SKM-1 (cell line): Measurements from ENCODE around the gene FGFR2.

Experiments used
- DNase-seq: peaks from one replicate; lab custom pipeline; 2025; ENCODE audit not compliant: unreplicated experiment; lab: John Stamatoyannopoulos, UW

FGFR2 gene

GRCh38 chr10:121459622-121460453 is 138.4 kb downstream of the FGFR2 start:
- no peak for DNase-seq

DNA sequence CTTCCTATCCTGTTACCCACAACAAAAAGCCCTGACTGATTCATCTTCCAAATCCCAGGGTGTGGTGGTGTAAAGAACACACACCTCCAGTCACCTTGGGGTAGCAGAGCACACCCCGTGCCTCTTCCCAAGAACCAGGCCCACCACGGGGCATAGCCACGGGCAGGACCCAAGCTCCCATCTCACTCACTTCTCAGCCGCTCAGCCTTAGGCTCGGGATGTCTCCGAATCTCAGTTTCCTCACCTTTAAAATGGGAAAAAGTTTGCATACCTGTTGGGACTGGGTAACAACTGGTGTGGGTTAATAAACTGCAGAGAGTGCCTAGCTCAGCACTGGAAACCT is 139.0 kb downstream of the FGFR2 start:
- no peak for DNase-seq

GRCh38 chr10:121457729-121458128 is 140.5 kb downstream of the FGFR2 start:
- DNase-seq = no peak

GRCh38 chr10:121455377-121455776 is 142.9 kb downstream of the FGFR2 start:
- DNase-seq = no peak

DNA sequence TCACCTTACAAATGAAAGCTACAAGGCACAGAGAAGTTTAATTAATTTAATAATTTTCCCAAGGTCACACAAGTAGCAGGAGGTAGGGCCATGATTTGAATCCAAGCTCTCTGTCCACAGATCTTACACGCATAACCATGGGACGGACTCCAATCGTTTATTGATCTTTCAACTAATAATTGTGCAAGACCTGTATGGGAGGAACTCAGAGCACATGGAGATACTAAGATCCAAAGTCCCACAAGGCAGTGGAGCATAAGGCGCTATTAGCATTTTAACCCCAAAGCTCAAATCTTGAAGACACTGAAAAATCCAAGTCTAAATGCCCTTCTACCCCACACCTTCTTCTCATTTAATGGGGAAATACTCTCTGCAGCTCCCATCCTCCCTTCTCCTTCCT is 143.5 kb downstream of the FGFR2 start:
- no peak for DNase-seq

- no peak for DNase-seq
Measured at GRCh38 chr10:121453160-121453559, 145.1 kb downstream of the FGFR2 start.

GRCh38 chr10:121452581-121452980 is 145.7 kb downstream of the FGFR2 start:
- DNase-seq = no peak

- DNase-seq = no peak
Measured at GRCh38 chr10:121450247-121450646, 148.0 kb downstream of the FGFR2 start.

GRCh38 chr10:121449482-121449924 is 148.7 kb downstream of the FGFR2 start:
- DNase-seq = no peak

GRCh38 chr10:121448766-121449421 is 149.3 kb downstream of the FGFR2 start:
- no peak for DNase-seq

DNA sequence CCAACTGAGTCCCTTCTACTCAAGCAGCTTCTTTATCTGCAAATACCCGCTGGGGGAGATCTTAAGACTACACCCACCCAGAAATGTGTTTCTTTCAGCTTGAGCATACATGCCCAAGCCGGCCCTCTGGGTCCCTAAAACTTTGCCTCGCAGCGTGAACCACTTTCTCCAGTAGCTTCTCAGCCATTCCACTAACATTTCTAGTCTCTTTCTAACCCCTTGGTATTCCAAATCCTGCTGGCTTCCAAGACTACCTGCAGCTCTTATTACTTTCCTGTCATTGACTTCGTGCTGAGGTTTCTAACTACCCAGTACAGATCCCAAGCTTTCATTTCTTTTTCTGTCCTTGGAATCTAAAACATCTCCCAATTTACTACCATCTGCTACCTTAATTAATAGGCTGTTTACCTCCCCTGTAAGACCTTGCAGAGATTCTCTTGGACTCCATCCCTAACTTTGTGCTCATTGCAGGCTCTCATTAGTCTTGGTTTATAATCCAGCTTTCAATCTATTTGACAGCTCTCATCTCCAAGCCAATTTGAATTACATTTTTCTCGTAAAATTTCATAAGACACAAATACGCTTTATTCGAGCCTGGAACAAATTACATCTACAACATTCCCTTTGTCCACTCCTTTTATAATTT is 153.6 kb downstream of the FGFR2 start:
- DNase-seq = no peak

- no peak for DNase-seq
Measured at GRCh38 chr10:121442086-121442935, 155.9 kb downstream of the FGFR2 start.

GRCh38 chr10:121440461-121440860 is 157.8 kb downstream of the FGFR2 start:
- no peak for DNase-seq

GRCh38 chr10:121438333-121438732 is 159.9 kb downstream of the FGFR2 start:
- no peak for DNase-seq

GRCh38 chr10:121437596-121437995 is 160.6 kb downstream of the FGFR2 start:
- DNase-seq = no peak

GRCh38 chr10:121436630-121437341 is 161.5 kb downstream of the FGFR2 start:
- no peak for DNase-seq

GRCh38 chr10:121436281-121436629 is 162.0 kb downstream of the FGFR2 start:
- no peak for DNase-seq

- no peak for DNase-seq
Measured at GRCh38 chr10:121435099-121435875, 163.0 kb downstream of the FGFR2 start.

DNA sequence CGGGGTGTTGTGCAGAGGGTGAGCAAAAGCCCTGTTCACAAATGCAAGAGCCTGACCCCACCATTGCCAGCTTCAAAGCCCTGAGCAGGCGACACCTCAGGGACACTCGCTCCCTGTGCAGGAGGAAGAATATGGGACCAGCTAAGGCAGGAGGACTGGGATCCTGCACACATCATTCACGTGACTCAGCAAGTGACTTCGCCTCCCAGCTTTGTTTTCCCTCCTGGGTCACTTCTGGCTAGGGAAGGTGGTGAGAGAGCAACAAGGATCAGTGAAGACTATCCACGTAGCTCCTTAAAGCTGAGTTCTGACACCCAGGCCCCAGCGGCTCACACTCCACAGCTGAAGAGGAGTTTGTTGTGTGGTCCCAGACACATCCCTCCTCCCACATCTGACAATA is 164.3 kb downstream of the FGFR2 start:
- no peak for DNase-seq

- DNase-seq = no peak
Measured at GRCh38 chr10:121428867-121429266, 169.4 kb downstream of the FGFR2 start.
